Activated CD4-positive, alpha-beta T cell treated with anti-CD3 and anti-CD28 coated beads, Interleukin-10, Interleukin-2, amounts not matched to agents 100 ng/mL and 50 ng/mL, durations not matched to agents 16 hours and 8 hours (primary cell): ENCODE data around the gene RALBP1.
"Not testable (repeated sequence)": the region's sequence is repeated elsewhere in the genome, so short reads cannot be mapped to it uniquely, and the experiment has no call there.

ENCODE experiments used
- DNase-seq: peaks from one replicate; pipeline ENCODE4 v3.0.0-alpha.2; 2020

Gene RALBP1

GRCh38 chr18:9455718-9456511, 19.4 kb upstream of the RALBP1 start:
- DNase-seq: no peak

GRCh38 chr18:9466127-9466526, 9.2 kb upstream of the RALBP1 start:
- DNase-seq: no peak

GRCh38 chr18:9466846-9467245, 8.5 kb upstream of the RALBP1 start:
- no peak for DNase-seq

- DNase-seq: no peak
Observed at GRCh38 chr18:9468998-9469397, 6.3 kb upstream of the RALBP1 start.

GRCh38 chr18:9469685-9470084, 5.6 kb upstream of the RALBP1 start:
- no peak for DNase-seq

GRCh38 chr18:9474108-9474982, 968 bp upstream of the RALBP1 start:
- no peak for DNase-seq

- peak; percentile 36 for DNase-seq
Observed at GRCh38 chr18:9475643-9476591, 604 bp downstream of the RALBP1 start.

GRCh38 chr18:9476949-9477348, 1.6 kb downstream of the RALBP1 start:
- DNase-seq: not testable (repeated sequence)

- no peak for DNase-seq
Observed at GRCh38 chr18:9477509-9477908, 2.2 kb downstream of the RALBP1 start.

GRCh38 chr18:9478545-9478944, 3.2 kb downstream of the RALBP1 start:
- no peak for DNase-seq

GRCh38 chr18:9482790-9483189, 7.5 kb downstream of the RALBP1 start:
- no peak for DNase-seq

- no peak for DNase-seq
Observed at GRCh38 chr18:9483526-9483925, 8.2 kb downstream of the RALBP1 start.

GRCh38 chr18:9484856-9485255, 9.5 kb downstream of the RALBP1 start:
- not testable (repeated sequence) for DNase-seq

GRCh38 chr18:9488538-9488937, 13.2 kb downstream of the RALBP1 start:
- DNase-seq: no peak

- peak; percentile 41 for DNase-seq
Observed at GRCh38 chr18:9494778-9495331, 19.5 kb downstream of the RALBP1 start.

- no peak for DNase-seq
Observed at GRCh38 chr18:9495465-9495864, 20.2 kb downstream of the RALBP1 start.

- no peak for DNase-seq
Observed at GRCh38 chr18:9495916-9496705, 20.8 kb downstream of the RALBP1 start.

- no peak for DNase-seq
Observed at GRCh38 chr18:9506046-9506792, 30.9 kb downstream of the RALBP1 start.

GRCh38 chr18:9507565-9508088, 32.3 kb downstream of the RALBP1 start:
- no peak for DNase-seq

GRCh38 chr18:9508446-9509025, 33.2 kb downstream of the RALBP1 start:
- no peak for DNase-seq
